Activated T-cell treated with anti-CD3 and anti-CD28 coated beads, Interleukin-2, amount 50 U/mL, for 48 hours (primary cell): Measurements from ENCODE around the gene IFITM10.

Source experiments
- DNase-seq, 2 experiments: peaks; one replicate each; pipeline ENCODE4 v3.0.0-alpha.2; 2020

Gene IFITM10

GRCh38 chr11:1736447-1736992, 13.9 kb downstream of the IFITM10 start:
- DNase-seq: no peak

GRCh38 chr11:1735271-1735670, 15.1 kb downstream of the IFITM10 start:
- DNase-seq: no peak

- DNase-seq: no peak
Measured at GRCh38 chr11:1734641-1735081, 15.7 kb downstream of the IFITM10 start.

- no peak for DNase-seq
Measured at GRCh38 chr11:1733716-1734640, 16.4 kb downstream of the IFITM10 start.

- DNase-seq: no peak
Measured at GRCh38 chr11:1733009-1733715, 17.2 kb downstream of the IFITM10 start.

GRCh38 chr11:1732418-1733008, 17.9 kb downstream of the IFITM10 start:
- DNase-seq: no peak

GRCh38 chr11:1731451-1732059, 18.8 kb downstream of the IFITM10 start:
- DNase-seq: no peak

- no peak for DNase-seq
Measured at GRCh38 chr11:1730059-1730629, 20.3 kb downstream of the IFITM10 start.

GRCh38 chr11:1729692-1730011, 20.7 kb downstream of the IFITM10 start:
- DNase-seq: no peak

- DNase-seq: peak; percentile 48 to 55
Measured at GRCh38 chr11:1728931-1729691, 21.3 kb downstream of the IFITM10 start.

- DNase-seq: no peak
Measured at GRCh38 chr11:1728301-1728700, 22.1 kb downstream of the IFITM10 start.

- DNase-seq: no peak
Measured at GRCh38 chr11:1727861-1728260, 22.5 kb downstream of the IFITM10 start.

GRCh38 chr11:1727096-1727690, 23.2 kb downstream of the IFITM10 start:
- peak; percentile 26 to 37 for DNase-seq

GRCh38 chr11:1719781-1720180, 30.6 kb downstream of the IFITM10 start:
- no peak for DNase-seq

GRCh38 chr11:1718326-1718725, 32.1 kb downstream of the IFITM10 start:
- DNase-seq: no peak

- DNase-seq: no peak
Measured at GRCh38 chr11:1717745-1718144, 32.6 kb downstream of the IFITM10 start.

- DNase-seq: no peak
Measured at GRCh38 chr11:1714908-1715885, 35.2 kb downstream of the IFITM10 start.

GRCh38 chr11:1708716-1709115, 41.7 kb downstream of the IFITM10 start:
- no peak for DNase-seq

GRCh38 chr11:1707751-1708150, 42.6 kb downstream of the IFITM10 start:
- no peak for DNase-seq
